IMR-90 (cell line): ENCODE data around the gene OSBPL8.

Source experiments
- CEBPB ChIP-seq: IDR thresholded peaks from 2 replicates; pipeline ENCODE4 v1.6.1; 2012; ENCODE audit warnings: low read depth, low read length, improper control_type of control experiment
- MAZ ChIP-seq: IDR thresholded peaks from 2 replicates; pipeline ENCODE4 v1.6.1; 2012; ENCODE audit warnings: low read depth, mild to moderate bottlenecking, low read length, improper control_type of control experiment, moderate library complexity, borderline replicate concordance
- NFE2L2 ChIP-seq: fragments of 150-350 bp; IDR thresholded peaks from 2 replicates; pipeline ENCODE4 v1.6.1; 2016; ENCODE audit warnings: low read depth, mild to moderate bottlenecking, low read length
- POLR2A ChIP-seq: IDR thresholded peaks from 2 replicates; pipeline ENCODE4 v1.6.1; 2012; ENCODE audit warnings: mild to moderate bottlenecking, low read depth, low read length
- RAD21 ChIP-seq: IDR thresholded peaks from 2 replicates; pipeline ENCODE4 v1.6.1; 2012; ENCODE audit warnings: low read length, improper control_type of control experiment
- RCOR1 ChIP-seq: IDR thresholded peaks from 2 replicates; pipeline ENCODE4 v1.6.1; 2012; ENCODE audit warnings: mild to moderate bottlenecking, low read length, improper control_type of control experiment; ENCODE audit not compliant: insufficient replicate concordance
- TF ChIP-seq, protein P1 (sequence below): conservative IDR thresholded peaks from 2 replicates; pipeline ENCODE4 v1.5.1; 2012; ENCODE audit warnings: mild to moderate bottlenecking, low read depth, low read length, improper control_type of control experiment
- TF ChIP-seq, protein P2 (sequence below): fragments of 150-350 bp; IDR thresholded peaks from 2 replicates; pipeline ENCODE4 v1.6.1; 2016; ENCODE audit warnings: low read depth, mild to moderate bottlenecking, low read length, moderate library complexity, borderline replicate concordance

DNA sequence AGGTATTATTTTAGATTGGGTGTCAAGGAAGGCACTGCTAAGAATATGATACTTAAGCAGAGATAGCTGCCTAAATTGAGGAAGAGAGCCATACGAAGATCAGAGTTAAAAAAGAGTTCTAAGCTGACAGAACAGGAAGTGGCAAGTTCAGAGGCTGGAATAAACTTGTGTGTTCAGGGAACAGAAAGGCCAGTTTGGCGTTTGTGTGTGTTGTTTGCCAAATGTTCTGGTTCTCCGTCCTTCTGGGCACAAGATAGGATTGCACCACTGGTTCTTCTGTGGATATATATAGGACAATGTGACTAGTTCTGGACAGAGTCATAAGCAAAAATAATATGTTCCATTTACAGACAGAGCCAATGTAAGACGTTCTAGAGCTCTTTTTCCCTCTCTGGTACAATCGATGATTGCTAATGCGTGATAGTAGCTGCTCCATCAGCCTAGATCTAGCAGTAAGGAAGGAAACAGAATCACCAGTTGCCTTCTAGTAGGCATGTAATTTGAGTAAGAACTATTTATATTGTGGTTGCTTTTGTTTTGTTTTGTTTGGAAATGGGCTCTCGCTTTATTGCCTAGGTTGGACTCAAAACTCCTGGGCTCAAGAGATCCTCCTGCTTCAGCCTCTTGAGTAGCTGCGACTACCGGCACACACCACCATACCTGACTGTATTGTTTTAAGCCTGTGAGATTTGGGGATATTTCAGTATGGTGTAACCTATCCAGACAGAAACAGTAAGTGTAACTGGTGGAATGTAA lies 218.7 kb downstream of the OSBPL8 start:
- TF ChIP-seq, protein P1, sequence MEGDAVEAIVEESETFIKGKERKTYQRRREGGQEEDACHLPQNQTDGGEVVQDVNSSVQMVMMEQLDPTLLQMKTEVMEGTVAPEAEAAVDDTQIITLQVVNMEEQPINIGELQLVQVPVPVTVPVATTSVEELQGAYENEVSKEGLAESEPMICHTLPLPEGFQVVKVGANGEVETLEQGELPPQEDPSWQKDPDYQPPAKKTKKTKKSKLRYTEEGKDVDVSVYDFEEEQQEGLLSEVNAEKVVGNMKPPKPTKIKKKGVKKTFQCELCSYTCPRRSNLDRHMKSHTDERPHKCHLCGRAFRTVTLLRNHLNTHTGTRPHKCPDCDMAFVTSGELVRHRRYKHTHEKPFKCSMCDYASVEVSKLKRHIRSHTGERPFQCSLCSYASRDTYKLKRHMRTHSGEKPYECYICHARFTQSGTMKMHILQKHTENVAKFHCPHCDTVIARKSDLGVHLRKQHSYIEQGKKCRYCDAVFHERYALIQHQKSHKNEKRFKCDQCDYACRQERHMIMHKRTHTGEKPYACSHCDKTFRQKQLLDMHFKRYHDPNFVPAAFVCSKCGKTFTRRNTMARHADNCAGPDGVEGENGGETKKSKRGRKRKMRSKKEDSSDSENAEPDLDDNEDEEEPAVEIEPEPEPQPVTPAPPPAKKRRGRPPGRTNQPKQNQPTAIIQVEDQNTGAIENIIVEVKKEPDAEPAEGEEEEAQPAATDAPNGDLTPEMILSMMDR, result no peak
- TF ChIP-seq NFE2L2, result no peak
- TF ChIP-seq MAZ, result no peak
- TF ChIP-seq POLR2A, result no peak
- TF ChIP-seq, protein P2, sequence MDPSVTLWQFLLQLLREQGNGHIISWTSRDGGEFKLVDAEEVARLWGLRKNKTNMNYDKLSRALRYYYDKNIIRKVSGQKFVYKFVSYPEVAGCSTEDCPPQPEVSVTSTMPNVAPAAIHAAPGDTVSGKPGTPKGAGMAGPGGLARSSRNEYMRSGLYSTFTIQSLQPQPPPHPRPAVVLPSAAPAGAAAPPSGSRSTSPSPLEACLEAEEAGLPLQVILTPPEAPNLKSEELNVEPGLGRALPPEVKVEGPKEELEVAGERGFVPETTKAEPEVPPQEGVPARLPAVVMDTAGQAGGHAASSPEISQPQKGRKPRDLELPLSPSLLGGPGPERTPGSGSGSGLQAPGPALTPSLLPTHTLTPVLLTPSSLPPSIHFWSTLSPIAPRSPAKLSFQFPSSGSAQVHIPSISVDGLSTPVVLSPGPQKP, result no peak
- no peak for TF ChIP-seq CEBPB
- no peak for TF ChIP-seq RAD21
- TF ChIP-seq RCOR1, result no peak
